Measurements from ENCODE around the gene CCNL1. TPM values are rescaled to one million over a fixed set of nuclear protein-coding genes. Genes with fewer than 3 reads are reported as not detected.

The CCNL1 gene
- polyA plus RNA-seq, 4 donors: 127 to 196 (median 181) TPM

- no peak for DNase-seq (ENCODE audit: low read depth in 4 of 4, low spot score in 2 of 4)
These were observed 31.8 kb downstream of the CCNL1 start for GRCh38 chr3:157127831-157128767.

GRCh38 chr3:157127268-157127667, 32.7 kb downstream of the CCNL1 start:
- DNase-seq (ENCODE audit: low read depth in 4 of 4, low spot score in 2 of 4): no peak

- DNase-seq (ENCODE audit: low read depth in 4 of 4, low spot score in 2 of 4): no peak
These were observed 33.6 kb downstream of the CCNL1 start for GRCh38 chr3:157126365-157126764.

GRCh38 chr3:157125101-157125500, 34.8 kb downstream of the CCNL1 start:
- DNase-seq (ENCODE audit: low read depth in 4 of 4, low spot score in 2 of 4): no peak

- DNase-seq (ENCODE audit: low read depth in 4 of 4, low spot score in 2 of 4): no peak
These were observed 36.3 kb downstream of the CCNL1 start for GRCh38 chr3:157123621-157124020.

GRCh38 chr3:157122832-157123427, 37.0 kb downstream of the CCNL1 start:
- no peak for DNase-seq (ENCODE audit: low read depth in 4 of 4, low spot score in 2 of 4)

- DNase-seq (ENCODE audit: low read depth in 4 of 4, low spot score in 2 of 4): no peak
These were observed 37.8 kb downstream of the CCNL1 start for GRCh38 chr3:157122116-157122515.

- no peak for DNase-seq (ENCODE audit: low read depth in 4 of 4, low spot score in 2 of 4)
These were observed 38.4 kb downstream of the CCNL1 start for GRCh38 chr3:157121522-157121921.

- DNase-seq (ENCODE audit: low read depth in 4 of 4, low spot score in 2 of 4): no peak
These were observed 39.7 kb downstream of the CCNL1 start for GRCh38 chr3:157120071-157120892.

GRCh38 chr3:157119369-157119951, 40.5 kb downstream of the CCNL1 start:
- no peak for DNase-seq (ENCODE audit: low read depth in 4 of 4, low spot score in 2 of 4)

GRCh38 chr3:157117875-157118654, 41.9 kb downstream of the CCNL1 start:
- DNase-seq (ENCODE audit: low read depth in 4 of 4, low spot score in 2 of 4): no peak

GRCh38 chr3:157117206-157117605, 42.7 kb downstream of the CCNL1 start:
- no peak for DNase-seq (ENCODE audit: low read depth in 4 of 4, low spot score in 2 of 4)

GRCh38 chr3:157116017-157116416, 43.9 kb downstream of the CCNL1 start:
- DNase-seq (ENCODE audit: low read depth in 4 of 4, low spot score in 2 of 4): no peak

- no peak for DNase-seq (ENCODE audit: low read depth in 4 of 4, low spot score in 2 of 4)
These were observed 44.6 kb downstream of the CCNL1 start for GRCh38 chr3:157115069-157116006.

- no peak for DNase-seq (ENCODE audit: low read depth in 4 of 4, low spot score in 2 of 4)
These were observed 46.0 kb downstream of the CCNL1 start for GRCh38 chr3:157113832-157114505.

GRCh38 chr3:157112536-157112935, 47.4 kb downstream of the CCNL1 start:
- DNase-seq (ENCODE audit: low read depth in 4 of 4, low spot score in 2 of 4): no peak

GRCh38 chr3:157111518-157111917, 48.4 kb downstream of the CCNL1 start:
- no peak for DNase-seq (ENCODE audit: low read depth in 4 of 4, low spot score in 2 of 4)

- no peak for DNase-seq (ENCODE audit: low read depth in 4 of 4, low spot score in 2 of 4)
These were observed 49.1 kb downstream of the CCNL1 start for GRCh38 chr3:157110761-157111278.
